ENCODE measurements around the gene FAM47E.

GRCh38 chr4:76216524-76216923, 35.0 kb upstream of the FAM47E start:
- no peak for TF ChIP-seq SIX5 (IDR thresholded peaks at IDR 0.05; ENCODE audit: low read depth, low read length)
- TF ChIP-seq POLR2AphosphoS5 (IDR thresholded peaks at IDR 0.05; ENCODE audit: low read depth, low read length), result no peak
- TF ChIP-seq POLR2A (IDR thresholded peaks at IDR 0.05; ENCODE audit: control extremely low read depth in 1 of 2, low read depth in 2 of 2, low read length in 2 of 2), result no peak
- TF ChIP-seq CTCF (IDR thresholded peaks at IDR 0.05; ENCODE audit: control extremely low read depth in 1 of 3, insufficient read depth in 1 of 3, low read depth in 1 of 3, low read length in 3 of 3), result no peak
- TF ChIP-seq SP1 (IDR thresholded peaks at IDR 0.05; ENCODE audit: low read depth, low read length), result no peak
- no peak for TF ChIP-seq USF2 (IDR thresholded peaks at IDR 0.05; ENCODE audit: low read length)

Data from H1 (cell line).